ENCODE measurements around the gene FAM219A.
"Not testable (repeated sequence)": the region's sequence is repeated elsewhere in the genome, so short reads cannot be mapped to it uniquely, and the experiment has no call there.

FAM219A gene

DNA sequence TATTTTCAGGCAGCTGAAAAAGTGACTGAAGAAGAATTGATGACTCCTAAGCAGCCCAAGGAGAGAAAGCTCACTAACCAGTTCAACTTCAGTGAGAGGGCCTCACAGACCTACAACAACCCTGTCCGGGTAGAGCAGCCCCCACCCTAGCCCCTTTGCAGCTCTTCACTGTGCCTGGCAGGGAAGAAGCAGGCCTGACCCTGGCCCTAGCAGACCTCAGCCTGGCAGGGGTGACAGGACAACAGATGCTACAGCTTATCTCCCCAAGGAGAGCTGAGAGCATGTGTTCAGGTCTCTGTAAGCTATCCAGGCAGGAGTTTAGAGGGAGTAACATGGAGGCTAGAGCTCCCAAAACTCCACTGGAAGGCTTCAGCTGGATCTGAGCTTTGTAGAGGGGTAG lies 32.0 kb upstream of the FAM219A start:
- TF ChIP-seq, protein P1, sequence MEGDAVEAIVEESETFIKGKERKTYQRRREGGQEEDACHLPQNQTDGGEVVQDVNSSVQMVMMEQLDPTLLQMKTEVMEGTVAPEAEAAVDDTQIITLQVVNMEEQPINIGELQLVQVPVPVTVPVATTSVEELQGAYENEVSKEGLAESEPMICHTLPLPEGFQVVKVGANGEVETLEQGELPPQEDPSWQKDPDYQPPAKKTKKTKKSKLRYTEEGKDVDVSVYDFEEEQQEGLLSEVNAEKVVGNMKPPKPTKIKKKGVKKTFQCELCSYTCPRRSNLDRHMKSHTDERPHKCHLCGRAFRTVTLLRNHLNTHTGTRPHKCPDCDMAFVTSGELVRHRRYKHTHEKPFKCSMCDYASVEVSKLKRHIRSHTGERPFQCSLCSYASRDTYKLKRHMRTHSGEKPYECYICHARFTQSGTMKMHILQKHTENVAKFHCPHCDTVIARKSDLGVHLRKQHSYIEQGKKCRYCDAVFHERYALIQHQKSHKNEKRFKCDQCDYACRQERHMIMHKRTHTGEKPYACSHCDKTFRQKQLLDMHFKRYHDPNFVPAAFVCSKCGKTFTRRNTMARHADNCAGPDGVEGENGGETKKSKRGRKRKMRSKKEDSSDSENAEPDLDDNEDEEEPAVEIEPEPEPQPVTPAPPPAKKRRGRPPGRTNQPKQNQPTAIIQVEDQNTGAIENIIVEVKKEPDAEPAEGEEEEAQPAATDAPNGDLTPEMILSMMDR (conservative IDR thresholded peaks at IDR 0.05; ENCODE audit: control insufficient read depth, insufficient read depth, low read depth, low read length), result no peak
- H3K4me3 ChIP-seq (ENCODE audit: control insufficient read depth, low read depth, low read length), result no peak overlapping the region
- no peak for DNase-seq (ENCODE audit: low read depth)

DNA sequence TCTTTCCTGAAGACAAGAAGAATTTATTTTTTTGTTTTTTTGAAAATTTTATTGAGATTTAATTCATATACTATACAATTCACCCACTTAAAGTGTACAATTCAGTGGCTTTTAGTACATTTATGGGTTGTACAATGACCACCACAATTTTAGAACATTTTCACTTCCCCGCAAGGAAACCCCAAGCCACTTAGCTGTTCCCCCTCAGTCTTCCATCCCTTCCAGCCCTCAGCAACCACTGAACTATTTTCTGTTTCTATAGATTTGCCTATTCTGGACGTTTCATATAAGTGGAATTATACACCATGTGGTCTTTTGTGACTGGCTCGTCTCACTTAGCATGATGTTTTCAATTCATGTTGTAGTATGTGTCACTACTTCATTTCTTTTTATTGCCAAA lies 28.2 kb upstream of the FAM219A start:
- DNase-seq (ENCODE audit: low read depth), result no peak
- no peak overlapping the region for H3K4me3 ChIP-seq (ENCODE audit: control insufficient read depth, low read depth, low read length)
- TF ChIP-seq, protein P1 (conservative IDR thresholded peaks at IDR 0.05; ENCODE audit: control insufficient read depth, insufficient read depth, low read depth, low read length), result no peak

DNA sequence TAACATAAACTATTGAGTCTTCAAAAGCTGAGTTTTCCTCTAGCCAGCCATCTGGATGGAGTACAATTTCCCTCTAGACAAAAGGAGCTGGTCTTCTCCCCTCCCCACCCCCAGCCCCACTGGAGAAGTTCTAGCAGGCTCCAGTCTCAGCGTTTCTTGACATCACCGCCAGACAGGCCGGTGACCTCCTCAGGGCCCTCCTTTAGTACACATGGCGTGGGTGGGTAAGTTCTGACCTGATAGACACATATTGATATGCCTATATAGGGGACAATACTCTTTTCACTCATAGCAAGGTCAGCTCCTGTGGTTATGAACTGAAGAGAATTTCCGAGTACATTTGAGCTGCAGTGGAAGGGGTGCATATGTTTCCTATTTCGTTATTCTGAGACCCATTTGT lies 27.5 kb upstream of the FAM219A start:
- no peak overlapping the region for H3K4me3 ChIP-seq (ENCODE audit: control insufficient read depth, low read depth, low read length)
- TF ChIP-seq, protein P1 (conservative IDR thresholded peaks at IDR 0.05; ENCODE audit: control insufficient read depth, insufficient read depth, low read depth, low read length), result no peak
- no peak for DNase-seq (ENCODE audit: low read depth)

DNA sequence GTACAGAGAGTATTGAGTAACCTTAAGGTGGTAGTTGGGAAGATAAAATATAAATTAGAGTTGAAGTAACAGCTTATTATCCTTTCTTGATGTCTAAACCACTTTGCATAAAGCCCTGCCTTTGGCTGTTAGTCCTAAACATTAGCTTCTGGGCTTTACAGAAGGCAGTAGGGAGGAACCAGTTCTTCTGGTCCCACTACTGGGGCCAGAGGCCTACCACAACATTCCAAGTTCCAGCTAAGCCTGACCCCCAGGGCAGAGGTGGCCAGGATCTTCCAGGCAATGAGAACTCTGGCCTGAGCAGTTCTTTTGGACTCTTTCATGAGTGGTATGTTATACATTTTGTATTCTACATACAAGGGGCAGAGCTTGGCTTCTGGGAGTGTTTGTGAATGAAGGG lies 26.3 kb upstream of the FAM219A start:
- no peak for DNase-seq (ENCODE audit: low read depth)
- H3K4me3 ChIP-seq (ENCODE audit: control insufficient read depth, low read depth, low read length), result no peak overlapping the region
- TF ChIP-seq, protein P1 (conservative IDR thresholded peaks at IDR 0.05; ENCODE audit: control insufficient read depth, insufficient read depth, low read depth, low read length), result no peak

DNA sequence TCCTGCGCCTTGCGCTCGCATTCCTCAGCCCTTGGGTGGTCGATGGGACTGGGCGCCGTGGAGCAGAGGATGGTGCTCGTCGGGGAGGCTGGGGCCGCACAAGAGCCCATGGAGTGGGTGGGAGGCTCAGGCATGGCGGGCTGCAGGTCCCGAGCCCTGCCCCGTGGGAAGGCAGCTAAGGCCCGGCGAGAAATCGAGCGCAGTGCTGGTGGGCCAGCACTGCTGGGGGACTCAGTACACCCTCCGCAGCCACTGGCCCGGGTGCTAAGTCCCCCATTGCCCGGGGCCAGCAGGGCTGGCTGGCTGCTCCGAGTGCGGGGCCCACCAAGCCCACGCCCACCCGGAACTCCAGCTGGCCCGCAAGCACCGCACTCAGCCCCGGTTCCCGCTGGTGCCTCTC lies 24.4 kb upstream of the FAM219A start:
- H3K4me3 ChIP-seq (ENCODE audit: control insufficient read depth, low read depth, low read length); DNase-seq (ENCODE audit: low read depth): not testable (repeated sequence)

DNA sequence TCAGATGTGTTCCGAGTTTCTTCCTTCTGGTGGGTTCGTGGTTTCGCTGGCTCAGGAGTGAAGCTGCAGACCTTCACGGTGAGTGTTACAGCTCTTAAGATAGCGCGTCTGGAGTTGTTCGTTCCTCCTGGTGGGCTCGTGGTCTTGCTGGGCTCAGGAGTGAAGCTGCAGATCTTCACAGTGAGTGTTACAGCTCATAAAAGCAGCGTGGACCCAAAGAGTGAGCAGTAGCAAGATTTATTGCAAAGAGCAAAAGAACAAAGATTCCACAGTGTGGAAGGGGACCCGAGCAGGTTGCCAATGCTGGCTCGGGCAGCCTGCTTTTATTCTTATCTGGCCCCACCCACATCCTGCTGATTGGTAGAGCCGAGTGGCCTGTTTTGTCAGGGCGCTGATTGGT lies 23.2 kb upstream of the FAM219A start:
- not testable (repeated sequence) for DNase-seq (ENCODE audit: low read depth); H3K4me3 ChIP-seq (ENCODE audit: control insufficient read depth, low read depth, low read length)

DNA sequence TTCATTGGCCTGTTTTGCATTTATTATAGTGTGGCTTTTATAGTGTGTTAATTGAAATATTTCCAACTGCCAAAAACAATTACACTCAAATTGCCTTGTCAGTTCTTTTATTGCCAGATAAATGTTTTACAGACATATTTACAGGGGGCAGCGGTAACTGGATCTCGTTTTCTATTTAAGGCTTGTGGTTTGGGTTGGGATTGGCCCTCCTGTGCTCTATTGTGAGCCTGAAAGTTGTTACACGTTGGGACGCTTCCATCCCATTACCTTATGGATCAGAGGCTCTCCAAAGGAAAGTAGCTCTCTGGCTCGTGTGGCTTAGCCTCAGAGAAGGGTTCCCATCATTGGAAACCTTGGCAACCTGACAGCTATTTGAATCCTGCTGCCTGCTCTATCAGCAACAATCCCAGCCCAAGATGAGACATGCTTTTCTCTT lies 21.1 kb upstream of the FAM219A start:
- TF ChIP-seq, protein P1 (conservative IDR thresholded peaks at IDR 0.05; ENCODE audit: control insufficient read depth, insufficient read depth, low read depth, low read length), result no peak
- no peak overlapping the region for H3K4me3 ChIP-seq (ENCODE audit: control insufficient read depth, low read depth, low read length)
- no peak for DNase-seq (ENCODE audit: low read depth)

DNA sequence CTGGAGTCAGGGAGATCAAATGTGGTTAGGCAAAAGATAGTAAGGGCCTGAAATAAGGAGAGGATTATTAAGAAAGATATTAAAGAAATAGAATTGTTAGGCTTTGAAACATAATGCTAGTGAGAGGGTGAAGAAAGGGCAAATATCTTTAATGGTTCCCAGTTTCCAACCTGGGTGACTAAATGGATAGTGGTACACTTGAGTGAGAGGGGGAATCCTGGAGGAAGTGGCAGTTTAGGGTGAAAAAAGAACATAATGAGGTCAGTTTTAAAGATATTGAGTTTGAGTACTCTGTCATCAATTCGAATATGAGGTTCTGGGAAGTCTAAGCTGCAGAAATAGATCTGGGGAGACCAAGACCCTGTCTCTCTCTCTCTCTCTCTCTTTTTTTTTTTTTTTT lies 19.2 kb upstream of the FAM219A start:
- H3K4me3 ChIP-seq (ENCODE audit: control insufficient read depth, low read depth, low read length), result no peak overlapping the region
- no peak for DNase-seq (ENCODE audit: low read depth)
- TF ChIP-seq, protein P1 (conservative IDR thresholded peaks at IDR 0.05; ENCODE audit: control insufficient read depth, insufficient read depth, low read depth, low read length), result no peak

Measured in fibroblast of mammary gland (primary cell).